HG03354 (cell line): Measurements from ENCODE around the gene EMID1.

Experiments
- ATAC-seq: cut with Tn5 transposase; IDR thresholded peaks from one replicate; pipeline ENCODE4 v1.9.1; 2021; ENCODE audit warnings: mild to moderate bottlenecking; ENCODE audit not compliant: unreplicated experiment, poor library complexity, severe bottlenecking

EMID1 gene

GRCh38 chr22:29205594-29206371 is at the start of gene EMID1:
EMID1 (plus strand) TSS chr22:29205896; CDS start chr22:29206039, 143 bp downstream.
- no peak for ATAC-seq

GRCh38 chr22:29155966-29156365 is 49.7 kb upstream of the EMID1 start:
- no peak for ATAC-seq

- ATAC-seq: peak; percentile 54
Observed at GRCh38 chr22:29156507-29156906, 49.2 kb upstream of the EMID1 start.

GRCh38 chr22:29157759-29158535 is 47.7 kb upstream of the EMID1 start:
- ATAC-seq: no peak

GRCh38 chr22:29158546-29158945 is 47.1 kb upstream of the EMID1 start:
- ATAC-seq: no peak

- no peak for ATAC-seq
Observed at GRCh38 chr22:29163808-29164207, 41.9 kb upstream of the EMID1 start.

- no peak for ATAC-seq
Observed at GRCh38 chr22:29165321-29166060, 40.2 kb upstream of the EMID1 start.

- no peak for ATAC-seq
Observed at GRCh38 chr22:29166180-29166579, 39.5 kb upstream of the EMID1 start.

- peak; percentile 91 for ATAC-seq
Observed at GRCh38 chr22:29167032-29167911, 38.4 kb upstream of the EMID1 start.

- ATAC-seq: no peak
Observed at GRCh38 chr22:29171721-29172120, 34.0 kb upstream of the EMID1 start.

- ATAC-seq: no peak
Observed at GRCh38 chr22:29172216-29172615, 33.5 kb upstream of the EMID1 start.

- ATAC-seq: no peak
Observed at GRCh38 chr22:29175312-29175835, 30.3 kb upstream of the EMID1 start.

GRCh38 chr22:29183971-29184848 is 21.5 kb upstream of the EMID1 start:
- ATAC-seq: no peak

- no peak for ATAC-seq
Observed at GRCh38 chr22:29184849-29185490, 20.7 kb upstream of the EMID1 start.

- no peak for ATAC-seq
Observed at GRCh38 chr22:29186302-29186701, 19.4 kb upstream of the EMID1 start.

- ATAC-seq: no peak
Observed at GRCh38 chr22:29187831-29188230, 17.9 kb upstream of the EMID1 start.

GRCh38 chr22:29190051-29190450 is 15.6 kb upstream of the EMID1 start:
- no peak for ATAC-seq

GRCh38 chr22:29190918-29191317 is 14.8 kb upstream of the EMID1 start:
- no peak for ATAC-seq
